ENCODE data around the gene HSD17B1. TPM values are rescaled to one million over a fixed set of nuclear protein-coding genes. Genes with fewer than 3 reads are reported as not detected.

The HSD17B1 gene
- total and polyA plus RNA-seq, 2 of the 13 experiments (the other 11 are each of a cell fraction or from before 2014, with no cell fraction given): 0.54 to 0.93 TPM

DNA sequence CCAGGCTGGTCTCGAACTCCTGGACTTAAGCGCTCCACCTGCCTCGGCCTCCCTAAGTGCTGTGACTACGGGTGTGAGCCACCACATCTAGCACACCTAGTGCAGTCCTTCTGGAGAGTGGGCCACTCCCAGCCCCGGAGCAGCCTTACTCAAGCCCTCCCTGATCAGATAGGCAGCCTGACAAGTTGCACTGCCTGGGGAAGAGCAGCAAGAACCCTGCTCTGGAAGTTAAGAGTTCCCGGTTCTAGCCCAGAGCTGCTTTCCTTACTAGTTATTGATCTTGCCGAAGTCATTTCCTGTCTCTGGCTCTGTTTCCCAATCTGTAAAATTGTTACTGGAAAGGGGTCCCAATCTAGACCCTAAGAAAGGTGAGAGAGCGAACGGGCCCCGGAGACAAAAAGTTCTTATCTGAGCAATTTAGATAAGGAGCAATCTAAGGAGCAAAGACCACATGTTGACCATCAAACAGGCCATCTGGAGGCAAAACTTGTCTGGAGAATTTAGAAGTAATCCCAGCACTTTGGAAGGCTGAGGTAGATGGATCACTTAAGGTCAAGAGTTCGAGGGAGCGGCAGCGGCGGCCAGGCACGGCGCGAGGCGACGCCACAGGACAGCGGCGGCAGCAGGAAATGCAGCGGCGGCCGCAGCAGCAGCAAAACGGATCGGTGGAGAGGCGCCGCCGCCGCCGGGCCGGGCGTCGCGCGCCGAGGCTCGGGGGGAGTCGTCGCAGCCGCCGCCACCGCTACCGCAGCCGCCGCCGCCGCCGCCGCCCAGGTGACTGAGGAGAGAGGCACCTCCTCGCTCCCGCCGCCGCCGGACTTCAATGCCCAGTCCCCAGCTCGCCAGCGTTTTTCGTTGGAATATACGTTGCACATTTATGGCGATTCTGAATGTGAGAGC is 21.0 kb upstream of the HSD17B1 start (continued):
- TF ChIP-seq AGO1 (IDR thresholded peaks at IDR 0.05; ENCODE audit: low read depth, low read length, poor library complexity, severe bottlenecking): no peak
- TF ChIP-seq TGIF2 (CRISPR knock-in tag; IDR thresholded peaks at IDR 0.05): no peak
- no peak for TF ChIP-seq ARNTL (CRISPR knock-in tag; IDR thresholded peaks at IDR 0.05)
- no peak for TF ChIP-seq ZNF12 (CRISPR knock-in tag; IDR thresholded peaks at IDR 0.05)
- TF ChIP-seq NCOR1 (IDR thresholded peaks at IDR 0.05; ENCODE audit: borderline replicate concordance, low read length): no peak
- no peak for TF ChIP-seq ZIK1 (CRISPR knock-in tag; IDR thresholded peaks at IDR 0.05; ENCODE audit: borderline replicate concordance, low read depth)
- TF ChIP-seq MLLT10 (CRISPR knock-in tag; IDR thresholded peaks at IDR 0.05): no peak
- no peak for TF ChIP-seq HIVEP1 (CRISPR knock-in tag; IDR thresholded peaks at IDR 0.05)
- TF ChIP-seq, protein P1, sequence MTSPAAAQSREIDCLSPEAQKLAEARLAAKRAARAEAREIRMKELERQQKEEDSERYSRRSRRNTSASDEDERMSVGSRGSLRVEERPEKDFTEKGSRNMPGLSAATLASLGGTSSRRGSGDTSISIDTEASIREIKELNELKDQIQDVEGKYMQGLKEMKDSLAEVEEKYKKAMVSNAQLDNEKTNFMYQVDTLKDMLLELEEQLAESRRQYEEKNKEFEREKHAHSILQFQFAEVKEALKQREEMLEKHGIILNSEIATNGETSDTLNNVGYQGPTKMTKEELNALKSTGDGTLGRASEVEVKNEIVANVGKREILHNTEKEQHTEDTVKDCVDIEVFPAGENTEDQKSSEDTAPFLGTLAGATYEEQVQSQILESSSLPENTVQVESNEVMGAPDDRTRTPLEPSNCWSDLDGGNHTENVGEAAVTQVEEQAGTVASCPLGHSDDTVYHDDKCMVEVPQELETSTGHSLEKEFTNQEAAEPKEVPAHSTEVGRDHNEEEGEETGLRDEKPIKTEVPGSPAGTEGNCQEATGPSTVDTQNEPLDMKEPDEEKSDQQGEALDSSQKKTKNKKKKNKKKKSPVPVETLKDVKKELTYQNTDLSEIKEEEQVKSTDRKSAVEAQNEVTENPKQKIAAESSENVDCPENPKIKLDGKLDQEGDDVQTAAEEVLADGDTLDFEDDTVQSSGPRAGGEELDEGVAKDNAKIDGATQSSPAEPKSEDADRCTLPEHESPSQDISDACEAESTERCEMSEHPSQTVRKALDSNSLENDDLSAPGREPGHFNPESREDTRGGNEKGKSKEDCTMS (CRISPR knock-in tag; conservative IDR thresholded peaks at IDR 0.05): no peak
- TF ChIP-seq, protein P2, sequence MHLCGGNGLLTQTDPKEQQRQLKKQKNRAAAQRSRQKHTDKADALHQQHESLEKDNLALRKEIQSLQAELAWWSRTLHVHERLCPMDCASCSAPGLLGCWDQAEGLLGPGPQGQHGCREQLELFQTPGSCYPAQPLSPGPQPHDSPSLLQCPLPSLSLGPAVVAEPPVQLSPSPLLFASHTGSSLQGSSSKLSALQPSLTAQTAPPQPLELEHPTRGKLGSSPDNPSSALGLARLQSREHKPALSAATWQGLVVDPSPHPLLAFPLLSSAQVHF (CRISPR knock-in tag; IDR thresholded peaks at IDR 0.05): no peak
- TF ChIP-seq NFYB (CRISPR knock-in tag; IDR thresholded peaks at IDR 0.05): no peak
- TF ChIP-seq FOSL1 (CRISPR knock-in tag; IDR thresholded peaks at IDR 0.05; ENCODE audit: borderline replicate concordance): no peak
- TF ChIP-seq, protein P3, sequence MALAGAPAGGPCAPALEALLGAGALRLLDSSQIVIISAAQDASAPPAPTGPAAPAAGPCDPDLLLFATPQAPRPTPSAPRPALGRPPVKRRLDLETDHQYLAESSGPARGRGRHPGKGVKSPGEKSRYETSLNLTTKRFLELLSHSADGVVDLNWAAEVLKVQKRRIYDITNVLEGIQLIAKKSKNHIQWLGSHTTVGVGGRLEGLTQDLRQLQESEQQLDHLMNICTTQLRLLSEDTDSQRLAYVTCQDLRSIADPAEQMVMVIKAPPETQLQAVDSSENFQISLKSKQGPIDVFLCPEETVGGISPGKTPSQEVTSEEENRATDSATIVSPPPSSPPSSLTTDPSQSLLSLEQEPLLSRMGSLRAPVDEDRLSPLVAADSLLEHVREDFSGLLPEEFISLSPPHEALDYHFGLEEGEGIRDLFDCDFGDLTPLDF (CRISPR knock-in tag; IDR thresholded peaks at IDR 0.05): no peak
- TF ChIP-seq RFX3 (CRISPR knock-in tag; IDR thresholded peaks at IDR 0.05): no peak
- TF ChIP-seq, protein P4, sequence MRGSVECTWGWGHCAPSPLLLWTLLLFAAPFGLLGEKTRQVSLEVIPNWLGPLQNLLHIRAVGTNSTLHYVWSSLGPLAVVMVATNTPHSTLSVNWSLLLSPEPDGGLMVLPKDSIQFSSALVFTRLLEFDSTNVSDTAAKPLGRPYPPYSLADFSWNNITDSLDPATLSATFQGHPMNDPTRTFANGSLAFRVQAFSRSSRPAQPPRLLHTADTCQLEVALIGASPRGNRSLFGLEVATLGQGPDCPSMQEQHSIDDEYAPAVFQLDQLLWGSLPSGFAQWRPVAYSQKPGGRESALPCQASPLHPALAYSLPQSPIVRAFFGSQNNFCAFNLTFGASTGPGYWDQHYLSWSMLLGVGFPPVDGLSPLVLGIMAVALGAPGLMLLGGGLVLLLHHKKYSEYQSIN (CRISPR knock-in tag; IDR thresholded peaks at IDR 0.05; ENCODE audit: borderline replicate concordance): no peak
- TF ChIP-seq, protein P5, sequence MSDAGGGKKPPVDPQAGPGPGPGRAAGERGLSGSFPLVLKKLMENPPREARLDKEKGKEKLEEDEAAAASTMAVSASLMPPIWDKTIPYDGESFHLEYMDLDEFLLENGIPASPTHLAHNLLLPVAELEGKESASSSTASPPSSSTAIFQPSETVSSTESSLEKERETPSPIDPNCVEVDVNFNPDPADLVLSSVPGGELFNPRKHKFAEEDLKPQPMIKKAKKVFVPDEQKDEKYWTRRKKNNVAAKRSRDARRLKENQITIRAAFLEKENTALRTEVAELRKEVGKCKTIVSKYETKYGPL (CRISPR knock-in tag; IDR thresholded peaks at IDR 0.05): no peak
- no peak for TF ChIP-seq GABPA (IDR thresholded peaks at IDR 0.05; ENCODE audit: low read depth, low read length)
- no peak for TF ChIP-seq GABPA (CRISPR knock-in tag; IDR thresholded peaks at IDR 0.05; ENCODE audit: low read depth)
- TF ChIP-seq, protein P6, sequence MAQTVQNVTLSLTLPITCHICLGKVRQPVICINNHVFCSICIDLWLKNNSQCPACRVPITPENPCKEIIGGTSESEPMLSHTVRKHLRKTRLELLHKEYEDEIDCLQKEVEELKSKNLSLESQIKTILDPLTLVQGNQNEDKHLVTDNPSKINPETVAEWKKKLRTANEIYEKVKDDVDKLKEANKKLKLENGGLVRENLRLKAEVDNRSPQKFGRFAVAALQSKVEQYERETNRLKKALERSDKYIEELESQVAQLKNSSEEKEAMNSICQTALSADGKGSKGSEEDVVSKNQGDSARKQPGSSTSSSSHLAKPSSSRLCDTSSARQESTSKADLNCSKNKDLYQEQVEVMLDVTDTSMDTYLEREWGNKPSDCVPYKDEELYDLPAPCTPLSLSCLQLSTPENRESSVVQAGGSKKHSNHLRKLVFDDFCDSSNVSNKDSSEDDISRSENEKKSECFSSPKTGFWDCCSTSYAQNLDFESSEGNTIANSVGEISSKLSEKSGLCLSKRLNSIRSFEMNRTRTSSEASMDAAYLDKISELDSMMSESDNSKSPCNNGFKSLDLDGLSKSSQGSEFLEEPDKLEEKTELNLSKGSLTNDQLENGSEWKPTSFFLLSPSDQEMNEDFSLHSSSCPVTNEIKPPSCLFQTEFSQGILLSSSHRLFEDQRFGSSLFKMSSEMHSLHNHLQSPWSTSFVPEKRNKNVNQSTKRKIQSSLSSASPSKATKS (CRISPR knock-in tag; IDR thresholded peaks at IDR 0.05): no peak
- peak; percentile 12; the same call in 1 of the 2 replicates for TF ChIP-seq FOXM1 (CRISPR knock-in tag; IDR thresholded peaks at IDR 0.05)
- TF ChIP-seq ZNF331 (CRISPR knock-in tag; IDR thresholded peaks at IDR 0.05): no peak; the same call in 1 of the 2 replicates
- 0 out of 2 replicates have a peak, but pooled peaks have one; percentile 33 for TF ChIP-seq ZNF614 (CRISPR knock-in tag; IDR thresholded peaks at IDR 0.05; ENCODE audit: borderline replicate concordance)
